IMR-90 (cell line): Measurements from ENCODE around the gene ARMS2.

Experiments used
- POLR2A ChIP-seq: IDR thresholded peaks from 2 replicates; pipeline ENCODE4 v1.6.1; 2012; ENCODE audit warnings: mild to moderate bottlenecking, low read depth, low read length
- RCOR1 ChIP-seq: IDR thresholded peaks from 2 replicates; pipeline ENCODE4 v1.6.1; 2012; ENCODE audit warnings: mild to moderate bottlenecking, low read length, improper control_type of control experiment; ENCODE audit not compliant: insufficient replicate concordance
- RFX5 ChIP-seq: IDR thresholded peaks from 2 replicates; pipeline ENCODE4 v1.8.0; 2012; ENCODE audit warnings: low read depth, mild to moderate bottlenecking, low read length, moderate library complexity
- TF ChIP-seq, protein P1 (sequence below): fragments of 150-350 bp; IDR thresholded peaks from 2 replicates; pipeline ENCODE4 v1.6.1; 2016; ENCODE audit warnings: low read depth, mild to moderate bottlenecking, low read length, moderate library complexity, borderline replicate concordance

DNA sequence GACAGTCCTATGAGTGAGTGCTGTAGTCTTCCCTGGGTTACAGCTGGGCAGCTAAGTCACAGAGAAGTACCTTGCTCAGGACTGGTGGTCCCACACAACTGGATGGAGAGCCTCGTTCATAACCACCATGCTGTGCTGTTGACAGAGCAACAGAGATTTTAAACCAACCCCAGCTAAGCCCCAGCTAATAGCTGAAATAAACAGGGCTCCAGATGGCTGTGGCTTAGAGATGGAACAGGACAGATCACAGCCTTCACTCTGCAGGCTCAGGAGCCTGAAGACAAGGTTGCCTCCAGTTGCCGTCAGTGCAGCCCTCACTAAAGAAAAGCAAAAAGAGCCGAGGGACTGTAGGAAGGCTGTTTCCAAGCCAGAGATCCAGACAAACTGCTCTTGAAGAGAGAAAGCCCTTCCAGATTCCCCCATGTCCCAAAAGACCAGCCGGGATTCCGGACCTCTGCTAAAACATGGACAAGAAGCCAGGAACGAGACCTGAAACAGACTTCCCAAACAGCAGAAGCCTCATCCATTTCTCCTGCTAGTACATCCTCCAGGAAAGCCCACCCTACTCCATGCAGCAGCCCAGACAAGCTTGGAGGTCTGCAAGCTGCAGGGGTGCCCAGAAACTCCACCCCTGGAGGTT lies 11.1 kb downstream of the ARMS2 start:
- no peak for TF ChIP-seq RFX5
- TF ChIP-seq, protein P1, sequence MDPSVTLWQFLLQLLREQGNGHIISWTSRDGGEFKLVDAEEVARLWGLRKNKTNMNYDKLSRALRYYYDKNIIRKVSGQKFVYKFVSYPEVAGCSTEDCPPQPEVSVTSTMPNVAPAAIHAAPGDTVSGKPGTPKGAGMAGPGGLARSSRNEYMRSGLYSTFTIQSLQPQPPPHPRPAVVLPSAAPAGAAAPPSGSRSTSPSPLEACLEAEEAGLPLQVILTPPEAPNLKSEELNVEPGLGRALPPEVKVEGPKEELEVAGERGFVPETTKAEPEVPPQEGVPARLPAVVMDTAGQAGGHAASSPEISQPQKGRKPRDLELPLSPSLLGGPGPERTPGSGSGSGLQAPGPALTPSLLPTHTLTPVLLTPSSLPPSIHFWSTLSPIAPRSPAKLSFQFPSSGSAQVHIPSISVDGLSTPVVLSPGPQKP = no peak
- TF ChIP-seq RCOR1 = no peak
- TF ChIP-seq POLR2A = no peak
